ENCODE measurements around the gene MYH1.

- TF ChIP-seq CTCF (IDR thresholded peaks at IDR 0.05) = no peak
- no peak for TF ChIP-seq ZFX (IDR thresholded peaks at IDR 0.05; ENCODE audit: borderline replicate concordance)
Observed at GRCh38 chr17:10556301-10557005, 38.1 kb upstream of the MYH1 start.

Measured in 22Rv1 (cell line).